ENCODE data around the gene PRM1.
A peak's percentile ranks its signal among the peaks of the same experiment; 100 is the strongest.

Gene PRM1

GRCh38 chr16:11232852-11233726, 48.0 kb downstream of the PRM1 start:
- DNase-seq = peak; percentile 95

- no peak for DNase-seq
Observed at GRCh38 chr16:11232302-11232851, 48.8 kb downstream of the PRM1 start.

- no peak for DNase-seq
Observed at GRCh38 chr16:11231367-11231970, 49.7 kb downstream of the PRM1 start.
